GM21367 (cell line): ENCODE results near the gene IDH3B.
"Not testable (repeated sequence)": the region's sequence is repeated elsewhere in the genome, so short reads cannot be mapped to it uniquely, and the experiment has no call there.

Experiments used
- ATAC-seq: cut with Tn5 transposase; IDR thresholded peaks from one replicate; pipeline ENCODE4 v1.9.1; 2021; ENCODE audit not compliant: unreplicated experiment

The IDH3B gene

GRCh38 chr20:2695206-2695983 lies 31.4 kb upstream of the IDH3B start:
- no peak for ATAC-seq

- no peak for ATAC-seq
These were observed 30.5 kb upstream of the IDH3B start for GRCh38 chr20:2694519-2694918.

GRCh38 chr20:2694008-2694471 lies 30.0 kb upstream of the IDH3B start:
- ATAC-seq = no peak

GRCh38 chr20:2693286-2694007 lies 29.4 kb upstream of the IDH3B start:
- no peak for ATAC-seq

- no peak for ATAC-seq
These were observed 28.9 kb upstream of the IDH3B start for GRCh38 chr20:2692886-2693285.

GRCh38 chr20:2692036-2692885 lies 28.2 kb upstream of the IDH3B start, which contains the start of gene EBF4:
EBF4 (plus strand) TSS chr20:2692780; CDS start chr20:2693646, 866 bp downstream.
- ATAC-seq = no peak

GRCh38 chr20:2691663-2692035 lies 27.6 kb upstream of the IDH3B start:
- ATAC-seq = no peak

GRCh38 chr20:2691127-2691526 lies 27.1 kb upstream of the IDH3B start:
- no peak for ATAC-seq

- ATAC-seq = no peak
These were observed 26.7 kb upstream of the IDH3B start for GRCh38 chr20:2690718-2691117.

- no peak for ATAC-seq
These were observed 26.2 kb upstream of the IDH3B start for GRCh38 chr20:2690213-2690612.

GRCh38 chr20:2688041-2688591 lies 24.1 kb upstream of the IDH3B start:
- no peak for ATAC-seq

- no peak for ATAC-seq
These were observed 23.5 kb upstream of the IDH3B start for GRCh38 chr20:2687514-2687913.

GRCh38 chr20:2684817-2685216 lies 20.8 kb upstream of the IDH3B start:
- not testable (repeated sequence) for ATAC-seq

- not testable (repeated sequence) for ATAC-seq
These were observed 18.0 kb upstream of the IDH3B start for GRCh38 chr20:2682040-2682439.

- no peak for ATAC-seq
These were observed 16.0 kb upstream of the IDH3B start for GRCh38 chr20:2680046-2680445.

GRCh38 chr20:2673453-2673852 lies 9.4 kb upstream of the IDH3B start:
- ATAC-seq = no peak

- no peak for ATAC-seq
These were observed 8.4 kb upstream of the IDH3B start for GRCh38 chr20:2672446-2672845.

GRCh38 chr20:2671977-2672376 lies 8.0 kb upstream of the IDH3B start:
- ATAC-seq = no peak

GRCh38 chr20:2663364-2663886 lies 591 bp downstream of the IDH3B start:
- ATAC-seq = no peak

- ATAC-seq = no peak
These were observed 4.5 kb downstream of the IDH3B start for GRCh38 chr20:2659547-2659946.
